ENCODE measurements around the gene HDGF.

DNA sequence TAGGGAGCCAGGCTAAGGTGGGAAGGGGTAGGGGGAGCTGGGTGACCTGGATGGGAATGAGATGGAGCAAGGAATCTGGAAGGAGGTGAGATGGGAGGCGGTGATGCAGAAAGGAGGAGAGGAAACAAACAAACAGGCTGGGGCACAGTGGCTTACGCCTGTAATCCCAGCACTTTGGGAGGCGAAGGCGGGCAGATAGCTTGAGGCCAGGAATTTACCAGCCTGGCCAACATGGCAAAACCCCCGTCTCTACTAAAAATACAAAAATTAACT is 56.8 kb downstream of the HDGF start:
- TF ChIP-seq, protein P1, sequence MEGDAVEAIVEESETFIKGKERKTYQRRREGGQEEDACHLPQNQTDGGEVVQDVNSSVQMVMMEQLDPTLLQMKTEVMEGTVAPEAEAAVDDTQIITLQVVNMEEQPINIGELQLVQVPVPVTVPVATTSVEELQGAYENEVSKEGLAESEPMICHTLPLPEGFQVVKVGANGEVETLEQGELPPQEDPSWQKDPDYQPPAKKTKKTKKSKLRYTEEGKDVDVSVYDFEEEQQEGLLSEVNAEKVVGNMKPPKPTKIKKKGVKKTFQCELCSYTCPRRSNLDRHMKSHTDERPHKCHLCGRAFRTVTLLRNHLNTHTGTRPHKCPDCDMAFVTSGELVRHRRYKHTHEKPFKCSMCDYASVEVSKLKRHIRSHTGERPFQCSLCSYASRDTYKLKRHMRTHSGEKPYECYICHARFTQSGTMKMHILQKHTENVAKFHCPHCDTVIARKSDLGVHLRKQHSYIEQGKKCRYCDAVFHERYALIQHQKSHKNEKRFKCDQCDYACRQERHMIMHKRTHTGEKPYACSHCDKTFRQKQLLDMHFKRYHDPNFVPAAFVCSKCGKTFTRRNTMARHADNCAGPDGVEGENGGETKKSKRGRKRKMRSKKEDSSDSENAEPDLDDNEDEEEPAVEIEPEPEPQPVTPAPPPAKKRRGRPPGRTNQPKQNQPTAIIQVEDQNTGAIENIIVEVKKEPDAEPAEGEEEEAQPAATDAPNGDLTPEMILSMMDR (IDR thresholded peaks at IDR 0.05; ENCODE audit: low read depth, low read length, poor library complexity, severe bottlenecking) = no peak
- TF ChIP-seq EZH2phosphoT487 (IDR thresholded peaks at IDR 0.05; ENCODE audit: borderline replicate concordance, low read length) = no peak
